ENCODE measurements around the gene XCL1.

DNA sequence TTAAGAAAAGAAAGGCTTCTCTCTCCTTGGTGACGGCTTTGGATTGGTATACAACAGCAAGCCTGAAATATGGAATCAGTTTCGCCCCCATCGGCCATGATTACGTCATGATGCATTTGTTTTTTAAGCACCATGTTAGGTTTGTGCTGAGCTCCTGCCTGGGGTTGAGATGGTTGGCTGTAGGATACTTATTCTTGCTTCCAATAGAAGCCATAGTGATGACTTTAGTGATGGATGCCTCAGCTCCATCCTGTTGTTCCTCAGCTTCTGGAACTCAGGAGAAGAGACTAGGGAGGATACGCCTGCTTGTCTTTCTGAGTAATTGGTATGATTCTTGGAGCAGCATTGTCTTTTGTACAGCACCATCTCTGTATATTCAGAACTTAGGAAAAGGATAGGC lies 14.7 kb downstream of the XCL1 start:
- TF ChIP-seq, protein P1, sequence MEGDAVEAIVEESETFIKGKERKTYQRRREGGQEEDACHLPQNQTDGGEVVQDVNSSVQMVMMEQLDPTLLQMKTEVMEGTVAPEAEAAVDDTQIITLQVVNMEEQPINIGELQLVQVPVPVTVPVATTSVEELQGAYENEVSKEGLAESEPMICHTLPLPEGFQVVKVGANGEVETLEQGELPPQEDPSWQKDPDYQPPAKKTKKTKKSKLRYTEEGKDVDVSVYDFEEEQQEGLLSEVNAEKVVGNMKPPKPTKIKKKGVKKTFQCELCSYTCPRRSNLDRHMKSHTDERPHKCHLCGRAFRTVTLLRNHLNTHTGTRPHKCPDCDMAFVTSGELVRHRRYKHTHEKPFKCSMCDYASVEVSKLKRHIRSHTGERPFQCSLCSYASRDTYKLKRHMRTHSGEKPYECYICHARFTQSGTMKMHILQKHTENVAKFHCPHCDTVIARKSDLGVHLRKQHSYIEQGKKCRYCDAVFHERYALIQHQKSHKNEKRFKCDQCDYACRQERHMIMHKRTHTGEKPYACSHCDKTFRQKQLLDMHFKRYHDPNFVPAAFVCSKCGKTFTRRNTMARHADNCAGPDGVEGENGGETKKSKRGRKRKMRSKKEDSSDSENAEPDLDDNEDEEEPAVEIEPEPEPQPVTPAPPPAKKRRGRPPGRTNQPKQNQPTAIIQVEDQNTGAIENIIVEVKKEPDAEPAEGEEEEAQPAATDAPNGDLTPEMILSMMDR (IDR thresholded peaks at IDR 0.05), result no peak
- no peak for TF ChIP-seq EZH2 (IDR thresholded peaks at IDR 0.05)
- no peak for TF ChIP-seq EZH2phosphoT487 (IDR thresholded peaks at IDR 0.05)

All from neural progenitor cell (in vitro differentiated cells).